ENCODE data around the gene PEX5L.
"Not testable (repeated sequence)": the region's sequence is repeated elsewhere in the genome, so short reads cannot be mapped to it uniquely, and the experiment has no call there.

The PEX5L gene, protein sequence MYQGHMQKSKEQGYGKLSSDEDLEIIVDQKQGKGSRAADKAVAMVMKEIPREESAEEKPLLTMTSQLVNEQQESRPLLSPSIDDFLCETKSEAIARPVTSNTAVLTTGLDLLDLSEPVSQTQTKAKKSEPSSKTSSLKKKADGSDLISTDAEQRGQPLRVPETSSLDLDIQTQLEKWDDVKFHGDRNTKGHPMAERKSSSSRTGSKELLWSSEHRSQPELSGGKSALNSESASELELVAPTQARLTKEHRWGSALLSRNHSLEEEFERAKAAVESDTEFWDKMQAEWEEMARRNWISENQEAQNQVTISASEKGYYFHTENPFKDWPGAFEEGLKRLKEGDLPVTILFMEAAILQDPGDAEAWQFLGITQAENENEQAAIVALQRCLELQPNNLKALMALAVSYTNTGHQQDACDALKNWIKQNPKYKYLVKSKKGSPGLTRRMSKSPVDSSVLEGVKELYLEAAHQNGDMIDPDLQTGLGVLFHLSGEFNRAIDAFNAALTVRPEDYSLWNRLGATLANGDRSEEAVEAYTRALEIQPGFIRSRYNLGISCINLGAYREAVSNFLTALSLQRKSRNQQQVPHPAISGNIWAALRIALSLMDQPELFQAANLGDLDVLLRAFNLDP

DNA sequence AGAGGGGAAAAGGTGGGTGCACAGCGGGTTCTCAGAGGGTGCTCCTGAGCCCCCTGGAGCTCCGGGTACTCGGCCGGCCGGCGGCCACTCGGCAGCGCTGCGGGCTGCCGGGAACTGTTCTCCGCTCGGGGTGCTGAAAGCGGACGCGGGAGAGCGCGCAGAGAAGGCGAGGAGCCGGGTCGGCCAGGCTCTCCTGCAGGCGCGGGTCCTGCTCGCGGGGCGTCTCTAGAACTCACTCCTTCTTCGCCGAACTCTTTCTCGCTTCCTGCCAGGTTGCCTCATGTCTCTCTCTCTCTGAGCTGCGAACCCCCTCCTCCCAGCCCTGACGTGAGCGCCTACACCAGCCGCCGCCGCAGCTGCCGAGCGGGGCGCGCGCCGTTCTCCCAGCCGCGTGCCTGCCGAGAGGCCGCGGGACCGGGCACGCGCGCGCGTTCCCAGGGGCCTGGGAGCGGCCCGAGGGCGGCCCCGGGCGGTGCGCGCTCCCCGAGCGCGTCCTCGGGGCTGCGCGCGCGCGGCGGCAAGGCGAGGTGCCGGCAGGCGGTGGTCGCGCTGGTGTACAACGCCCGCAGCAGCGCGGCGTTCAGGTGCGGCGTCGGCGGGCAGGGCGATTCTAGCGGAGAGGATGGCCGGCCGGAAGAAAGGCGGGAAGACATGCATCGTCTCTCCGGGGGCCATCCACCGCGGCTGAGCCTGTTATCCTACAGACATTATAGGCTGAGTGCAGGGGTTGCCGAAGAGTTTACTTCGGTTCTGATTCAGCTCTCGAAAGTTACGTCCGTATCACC lies at the start of gene PEX5L:
PEX5L (minus strand) TSS at position 267 of the 785 bp plus-strand sequence. CDS start 338 bp downstream, outside the sequence.
- DNase-seq, result no peak

DNA sequence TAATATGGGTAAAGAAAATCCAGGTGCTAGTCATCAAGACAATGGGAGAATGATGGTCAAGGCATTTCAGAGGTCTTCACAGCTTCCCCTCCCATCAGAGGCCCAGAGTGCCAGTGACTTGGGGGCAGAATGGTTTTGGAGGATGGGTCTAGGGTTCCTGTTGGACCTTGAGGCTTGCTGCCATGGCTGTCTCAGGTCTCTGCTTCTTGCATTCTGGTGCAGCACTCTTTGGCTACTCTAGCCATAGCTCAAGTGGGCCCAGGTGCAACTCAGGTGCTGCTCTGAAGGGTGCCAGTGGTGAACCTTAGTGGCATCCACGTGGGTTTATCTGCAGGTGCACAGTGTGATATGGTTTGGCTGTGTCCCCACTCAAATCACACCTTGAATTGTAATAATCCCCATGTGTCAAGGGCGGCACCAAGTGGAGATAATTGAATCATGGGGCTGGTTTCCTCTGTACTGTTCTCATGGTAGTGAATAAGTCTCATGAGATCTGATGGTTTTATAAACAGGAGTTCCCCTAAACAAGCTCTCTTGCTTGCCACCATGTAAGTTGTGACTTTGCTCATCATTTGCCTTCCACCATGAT lies 48.5 kb upstream of the PEX5L start:
- no peak for DNase-seq

DNA sequence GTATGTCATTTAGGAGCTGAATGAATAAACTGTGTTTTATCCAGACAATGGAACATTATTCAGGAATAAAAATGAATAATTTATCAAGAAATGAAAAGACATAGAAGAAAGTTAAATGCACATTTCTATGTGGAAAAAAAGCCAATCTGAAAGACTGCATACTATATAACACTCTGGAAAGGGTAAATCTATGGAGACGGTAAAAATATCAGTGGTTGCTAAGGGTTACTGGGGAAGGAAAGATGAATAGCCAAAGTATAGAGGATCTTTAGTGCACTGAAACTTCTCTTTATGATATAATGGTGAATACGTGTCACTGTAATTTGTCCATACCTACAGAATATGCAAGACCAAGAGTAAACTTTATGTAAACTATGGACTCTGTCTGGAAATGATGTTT lies 46.0 kb upstream of the PEX5L start:
- DNase-seq, result no peak

DNA sequence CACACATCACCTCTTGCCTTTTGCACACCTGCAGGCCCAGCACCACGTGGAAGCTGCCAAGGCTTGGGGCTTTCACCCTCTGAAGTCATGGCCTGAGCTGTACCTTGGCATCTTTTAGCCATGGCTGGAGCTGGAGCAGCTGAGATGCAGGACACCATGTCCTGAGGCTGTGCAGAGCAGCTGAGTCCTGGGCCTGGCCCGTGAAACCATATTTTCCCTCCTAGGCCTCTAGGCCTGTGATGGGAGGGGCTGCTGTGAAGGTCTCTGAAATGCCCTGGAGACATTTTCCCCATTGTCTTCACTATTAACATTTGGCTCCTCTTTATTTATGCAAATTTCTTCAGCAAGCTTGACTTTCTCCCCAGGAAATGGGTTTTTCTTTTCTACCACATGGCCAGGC lies 41.9 kb upstream of the PEX5L start:
- no peak for DNase-seq

DNA sequence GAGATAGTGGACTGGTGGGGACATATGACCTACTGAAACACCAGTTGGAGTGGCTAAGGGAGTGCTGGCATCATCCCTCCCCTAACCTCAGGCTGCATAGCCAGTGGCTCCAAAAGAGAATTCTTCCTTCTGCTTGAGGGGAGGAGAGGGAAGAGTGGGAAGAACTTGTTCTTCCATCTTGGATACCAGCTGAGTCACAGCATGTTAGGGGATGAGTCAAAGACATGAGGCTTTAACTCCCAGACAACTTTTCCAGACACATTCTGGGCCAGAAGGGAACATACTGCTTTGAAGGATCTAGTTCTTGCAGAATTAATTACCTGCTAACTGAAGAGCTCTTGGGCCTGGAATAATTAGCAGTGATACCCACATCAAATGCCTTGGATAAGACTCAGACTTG lies 36.8 kb upstream of the PEX5L start:
- no peak for DNase-seq

DNA sequence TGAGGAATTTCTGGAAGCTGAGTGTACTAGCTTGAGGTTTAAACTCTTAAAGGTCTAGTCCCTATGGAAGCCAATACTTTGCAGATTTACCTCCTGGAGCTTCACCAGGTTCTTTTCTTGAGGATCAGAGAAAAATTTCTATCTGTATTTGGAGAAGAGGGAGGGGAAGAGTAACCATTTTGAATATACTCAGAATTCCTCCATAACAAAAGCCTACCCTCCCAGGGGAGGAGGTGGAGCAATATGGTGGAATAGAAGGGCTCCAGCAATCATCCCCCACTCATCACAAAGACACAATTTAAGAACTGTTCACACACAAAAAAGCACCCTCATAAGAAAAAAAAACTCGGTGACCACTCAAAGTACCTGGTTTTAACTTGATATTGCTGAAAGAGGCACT lies 36.0 kb upstream of the PEX5L start:
- DNase-seq, result no peak

DNA sequence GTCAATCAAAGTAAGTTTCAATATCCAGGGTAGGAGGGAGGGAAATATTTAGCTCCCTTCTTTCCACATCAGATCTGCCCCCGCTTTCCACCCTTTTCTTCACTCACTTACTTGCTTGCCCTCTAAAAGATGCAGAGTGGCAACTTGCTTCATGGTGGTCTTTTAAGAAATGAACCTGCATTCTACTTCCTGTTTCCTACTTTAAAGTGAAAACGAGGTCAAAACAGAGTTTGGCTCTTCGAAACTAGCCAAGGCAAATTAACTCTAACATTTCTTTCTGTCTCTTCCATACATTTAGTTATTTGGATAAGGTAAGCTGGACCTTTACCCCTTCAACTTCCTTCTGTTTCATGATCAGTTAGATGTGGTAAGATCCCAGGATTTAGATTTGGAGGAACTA lies 34.2 kb upstream of the PEX5L start:
- DNase-seq, result no peak

DNA sequence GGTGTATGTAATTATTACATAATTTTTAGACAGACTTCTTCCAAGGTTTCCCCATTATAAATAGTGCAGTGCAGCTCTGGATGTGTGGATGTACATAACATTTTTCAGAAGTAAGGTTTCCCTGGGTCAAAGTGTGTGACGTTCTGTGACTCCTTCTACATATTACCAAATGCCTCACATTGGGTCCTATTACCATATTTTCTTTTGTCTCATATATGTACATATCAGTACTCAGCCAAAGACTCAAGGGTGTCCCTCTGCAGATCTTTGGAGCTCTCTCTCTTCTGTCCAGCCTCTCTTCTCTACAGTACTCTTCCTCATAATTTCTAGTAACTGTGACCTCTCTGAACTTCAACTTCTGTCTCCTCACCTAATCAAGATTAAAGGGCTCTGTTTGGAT lies 31.3 kb upstream of the PEX5L start:
- DNase-seq, result no peak

DNA sequence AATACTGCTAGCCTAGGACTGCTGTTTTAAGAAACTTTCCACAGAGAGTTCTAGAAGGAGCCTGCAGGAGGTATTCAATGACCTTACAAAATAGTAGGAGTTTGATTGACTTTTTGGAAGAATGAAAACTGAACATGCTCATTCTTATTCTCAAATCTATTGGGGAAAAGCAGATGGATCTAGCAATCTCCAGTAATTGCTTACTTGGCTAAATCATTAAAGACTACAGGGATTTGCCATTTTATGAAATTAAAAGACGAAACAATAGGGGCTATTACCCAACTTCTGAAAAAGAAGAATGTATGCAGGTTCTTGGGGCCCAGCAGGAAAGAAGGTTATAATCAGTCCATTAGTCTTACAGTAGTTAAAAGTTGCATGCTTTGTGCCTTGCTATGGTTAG lies 29.9 kb upstream of the PEX5L start:
- no peak for DNase-seq

DNA sequence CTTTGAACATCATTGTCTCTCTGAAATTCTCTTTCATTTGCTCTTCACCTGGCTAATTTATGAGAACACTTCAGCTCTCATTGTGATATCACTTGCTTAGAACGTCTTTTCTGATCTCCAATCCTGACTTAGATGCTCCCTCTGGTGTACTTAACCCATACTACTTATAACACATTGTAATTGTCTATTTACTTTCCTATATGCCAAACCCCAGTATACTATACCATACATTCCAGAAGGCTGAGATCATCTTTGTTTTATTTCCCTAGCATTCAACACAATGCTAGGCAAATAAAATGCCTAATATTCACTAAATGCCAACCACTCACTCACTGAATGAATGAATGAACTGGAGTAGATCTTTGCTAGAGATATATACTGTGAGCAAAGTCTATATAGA lies 27.0 kb upstream of the PEX5L start:
- no peak for DNase-seq

DNA sequence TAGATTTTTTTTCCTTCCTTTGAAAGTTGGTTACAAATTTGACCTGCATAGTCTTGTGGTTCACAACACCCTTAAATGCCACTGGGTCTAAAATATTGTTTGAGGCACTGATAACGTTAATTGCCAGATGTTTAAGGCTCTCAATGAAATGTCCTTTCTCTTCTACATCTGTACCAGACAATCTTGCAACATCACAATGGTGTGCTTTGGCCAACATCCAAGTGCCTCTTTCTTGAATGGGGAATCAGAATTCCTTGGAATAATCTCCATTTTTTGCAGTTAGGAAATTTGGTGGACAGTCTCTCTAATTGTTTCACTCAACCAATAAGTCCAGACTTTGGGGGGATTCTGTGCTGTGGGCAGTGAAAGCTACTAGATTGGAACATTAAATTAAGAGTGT lies 26.0 kb upstream of the PEX5L start:
- DNase-seq, result no peak

DNA sequence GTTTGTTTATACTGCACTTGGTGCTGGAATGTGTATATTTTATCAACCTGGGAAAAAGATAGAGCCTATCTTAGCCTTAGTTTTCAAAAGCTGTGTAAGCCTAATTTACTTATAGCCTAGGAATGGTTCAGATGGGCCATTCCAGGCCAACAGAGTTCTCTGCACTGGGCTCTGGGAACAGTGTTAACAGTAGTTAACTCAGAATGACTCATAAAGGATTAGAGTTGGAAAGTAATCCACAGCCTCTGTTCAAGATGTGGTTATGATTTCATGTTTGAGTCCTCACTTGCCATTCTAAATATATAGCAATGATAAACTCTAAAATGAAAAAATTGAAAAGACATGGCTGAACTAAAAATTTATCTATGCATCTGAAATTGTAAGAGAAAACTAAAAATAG lies 22.6 kb upstream of the PEX5L start:
- DNase-seq, result no peak

DNA sequence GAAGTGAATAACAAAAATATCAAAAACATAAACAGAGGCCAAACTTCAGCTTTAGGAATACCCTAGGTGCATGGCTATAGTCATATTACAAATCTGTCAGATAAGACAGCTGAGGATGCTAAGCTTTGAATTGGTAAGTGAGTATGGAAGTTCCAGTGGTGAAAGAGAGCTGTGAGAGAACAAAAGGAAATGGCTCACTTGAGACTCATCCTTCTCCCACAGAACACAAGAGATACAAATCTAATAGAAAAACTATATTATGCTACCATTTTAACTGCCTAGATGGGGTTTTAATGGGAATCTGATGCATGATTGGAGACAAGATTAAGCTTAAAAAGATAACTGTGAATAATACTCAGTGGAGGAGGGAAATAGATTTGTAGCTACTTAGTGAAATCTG lies 21.5 kb upstream of the PEX5L start:
- no peak for DNase-seq

DNA sequence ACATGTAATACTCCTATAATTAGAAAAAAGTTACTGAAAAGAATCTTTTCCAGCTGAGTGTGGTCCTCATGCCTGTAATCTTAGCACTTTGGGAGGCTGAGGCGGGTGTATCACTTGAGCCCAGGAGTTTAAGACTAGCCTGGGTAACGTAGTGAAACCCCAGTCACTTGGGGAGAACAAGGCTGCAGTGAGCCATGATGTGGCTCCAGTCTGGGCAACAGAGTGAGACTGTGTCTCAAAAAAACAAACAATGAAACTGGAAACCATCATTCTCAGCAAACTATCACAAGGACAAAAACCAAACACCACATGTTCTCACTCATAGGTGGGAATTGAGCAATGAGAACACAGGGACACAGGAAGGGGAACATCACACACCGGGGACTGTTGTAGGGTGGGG lies 18.9 kb upstream of the PEX5L start:
- DNase-seq, result not testable (repeated sequence)

DNA sequence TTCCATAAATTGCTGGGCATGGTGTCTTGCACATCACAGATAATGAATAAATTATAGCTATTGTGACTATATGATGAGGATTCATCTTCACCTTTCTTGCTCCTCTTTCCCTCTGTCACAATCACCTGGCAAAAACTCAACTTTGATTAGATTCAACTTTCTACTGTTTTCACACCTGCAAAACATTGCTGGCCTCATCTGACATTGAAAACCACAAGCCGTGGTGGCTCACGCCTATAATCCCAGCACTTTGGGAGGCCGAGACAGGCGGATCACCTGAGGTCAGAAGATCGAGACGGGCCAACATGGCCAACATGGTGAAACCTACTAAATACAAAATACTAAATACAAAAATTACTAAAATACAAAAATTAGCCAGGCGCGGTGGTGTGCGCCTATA lies 12.7 kb upstream of the PEX5L start:
- no peak for DNase-seq

DNA sequence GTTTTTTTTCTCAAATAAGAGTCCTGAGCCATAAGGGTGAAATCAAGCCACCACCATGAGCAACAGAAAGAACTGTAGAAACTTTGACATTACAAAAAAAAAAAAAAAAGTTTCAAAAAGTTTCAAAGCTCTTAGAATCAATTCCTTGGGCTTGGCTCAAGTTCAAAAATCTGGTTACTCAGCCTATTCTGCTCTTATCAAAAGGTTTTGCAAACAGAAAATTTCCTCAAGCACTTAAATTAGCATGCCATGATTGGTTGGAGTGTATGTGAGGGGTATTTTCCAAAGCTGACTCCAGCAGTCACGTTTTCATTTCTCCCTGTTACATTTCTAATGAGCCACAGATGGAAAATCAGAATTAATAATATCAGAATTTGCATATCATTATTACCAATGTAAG lies 12.1 kb upstream of the PEX5L start:
- DNase-seq, result no peak

DNA sequence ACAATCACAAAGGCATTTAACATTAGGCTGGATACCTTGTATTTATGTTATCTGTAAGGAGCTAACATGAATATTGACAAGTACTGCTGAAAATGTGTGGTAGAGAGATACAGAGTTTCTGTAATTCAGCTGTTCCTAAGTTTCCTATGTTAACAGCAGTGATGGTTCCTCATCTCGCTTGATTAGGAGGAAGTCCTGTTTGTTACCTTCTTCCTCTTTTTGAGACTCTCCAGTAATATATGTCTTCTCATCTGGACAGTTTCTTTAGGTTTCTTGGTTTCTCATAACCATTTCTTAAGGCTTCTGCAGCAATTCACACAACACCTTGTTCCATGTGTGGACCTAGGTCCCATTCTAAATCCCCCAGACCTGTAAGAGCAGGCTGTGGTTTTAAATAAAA lies 11.4 kb upstream of the PEX5L start:
- DNase-seq, result no peak

DNA sequence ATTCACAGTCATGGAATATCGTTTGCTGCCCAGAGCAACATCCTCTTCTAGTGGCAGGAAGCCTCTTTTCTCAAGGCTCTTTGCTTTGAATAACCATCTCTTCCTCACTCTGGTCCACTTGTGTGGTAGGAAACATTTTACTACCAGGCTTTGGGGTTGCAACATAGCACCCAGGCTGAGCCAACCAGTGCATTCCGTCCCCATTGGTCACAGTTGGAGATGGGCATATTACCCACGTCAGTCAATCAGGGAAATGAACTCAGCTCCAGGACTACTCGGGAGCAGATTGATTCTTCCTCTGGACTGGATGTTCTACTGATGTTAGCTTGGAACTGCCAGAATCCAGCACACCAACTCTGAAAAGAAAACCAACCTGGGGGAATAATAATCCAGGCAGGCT lies 4.2 kb upstream of the PEX5L start:
- no peak for DNase-seq

DNA sequence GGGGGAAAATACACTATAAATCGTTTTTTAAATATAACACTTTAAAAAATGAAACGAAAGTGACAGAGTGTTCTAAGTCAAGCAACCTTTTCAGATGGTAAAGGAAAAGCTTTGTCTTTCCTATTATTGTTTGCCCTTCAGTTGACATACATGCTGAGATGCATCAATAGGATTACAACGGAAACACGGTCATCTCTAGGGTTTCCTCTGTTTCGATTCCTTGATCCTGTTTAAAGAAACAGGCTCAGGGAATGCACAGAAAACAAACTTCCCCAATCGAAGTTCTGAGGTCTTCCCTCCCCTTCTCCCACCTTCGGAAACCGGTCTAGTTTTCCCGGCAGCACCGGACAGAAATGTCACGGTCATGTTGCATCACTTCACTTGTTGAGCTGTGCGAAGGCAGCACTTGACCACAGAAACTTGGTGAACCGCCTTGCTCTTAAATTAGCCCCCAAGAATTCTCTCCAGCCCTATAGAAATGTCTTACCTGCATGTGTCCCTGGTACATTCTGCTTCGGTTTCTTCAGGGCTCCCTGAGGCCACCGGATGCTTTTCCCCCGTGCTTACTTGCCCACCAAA lies 556 bp downstream of the PEX5L start:
- no peak for DNase-seq

DNA sequence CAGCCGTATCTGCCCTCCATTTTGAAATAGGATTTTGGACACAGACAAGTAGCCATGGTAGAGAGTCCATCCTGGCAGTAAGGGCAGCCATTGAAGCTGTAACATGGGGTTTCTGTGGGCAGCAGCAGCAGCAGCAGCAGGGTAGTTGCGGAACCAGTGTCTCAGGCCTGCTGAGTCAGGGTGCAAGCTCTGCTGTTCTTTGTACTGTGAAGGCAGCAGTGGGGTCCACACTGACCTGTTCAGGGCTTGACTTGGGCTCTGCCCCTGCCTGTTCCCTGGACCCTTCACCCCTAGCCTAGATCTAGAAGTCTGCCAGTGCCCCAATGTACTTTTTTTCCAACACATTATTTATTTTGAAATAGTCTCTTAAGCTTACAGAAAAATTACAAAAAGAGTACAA lies 9.7 kb downstream of the PEX5L start:
- DNase-seq, result no peak

DNA sequence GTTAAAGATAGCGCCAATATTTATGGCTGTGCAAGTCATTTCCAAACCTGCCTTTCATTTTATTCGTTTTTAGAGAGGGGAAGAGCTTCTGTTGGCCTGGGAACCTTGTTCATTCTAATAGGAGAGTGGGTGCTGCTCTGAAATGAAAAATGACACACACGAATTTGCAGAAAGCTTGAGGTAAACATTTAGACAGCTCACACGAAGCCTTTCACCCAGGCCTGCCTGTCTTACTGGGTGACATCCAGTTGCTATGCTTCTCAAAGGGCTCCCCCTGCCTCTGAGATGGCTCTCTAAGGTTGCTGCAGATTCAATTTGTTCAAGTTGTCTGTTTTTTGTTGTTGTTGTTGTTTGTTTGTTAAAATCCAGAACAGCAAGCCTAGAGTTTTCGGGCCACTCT lies 18.2 kb downstream of the PEX5L start:
- no peak for DNase-seq

DNA sequence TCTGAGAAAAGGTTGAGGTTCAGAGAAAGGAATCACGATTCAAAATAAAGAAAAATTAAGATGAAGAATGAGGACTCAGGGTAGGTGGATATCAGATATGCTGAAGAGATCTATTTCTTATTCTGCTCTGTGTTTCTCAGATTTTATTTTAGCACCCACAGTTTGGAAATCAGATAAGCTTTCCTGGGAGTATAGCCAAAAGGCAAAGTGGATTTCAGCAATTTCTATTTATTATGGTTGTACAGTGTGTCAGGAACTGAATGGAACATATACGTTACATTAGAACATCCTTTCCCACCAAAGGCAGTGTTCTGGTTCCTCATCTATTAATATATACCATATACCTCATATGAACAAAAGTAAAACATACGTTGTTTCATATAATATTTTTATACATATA lies 18.9 kb downstream of the PEX5L start:
- DNase-seq, result no peak

DNA sequence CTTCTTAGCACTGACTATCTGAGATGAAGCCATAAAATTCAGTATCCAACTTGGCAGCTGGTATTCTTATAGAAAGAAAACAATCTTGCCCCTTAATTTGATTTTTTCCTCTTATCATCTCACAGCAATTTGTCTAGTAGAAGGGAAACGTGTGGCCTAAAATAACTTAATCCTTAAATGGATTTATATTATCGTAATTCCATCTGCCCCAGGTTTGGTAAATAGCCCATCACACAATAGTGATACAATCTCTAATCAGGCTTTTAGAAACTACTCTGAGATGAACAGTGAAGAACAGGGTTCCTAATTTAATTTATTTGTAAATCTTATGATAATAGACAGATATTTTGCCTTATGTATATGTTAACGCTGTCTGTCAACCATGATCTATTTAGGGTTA lies 24.8 kb downstream of the PEX5L start:
- no peak for DNase-seq

Data from CD4-positive, alpha-beta T cell treated with Interleukin-12 subunit alpha and Interleukin-12 subunit beta, for 1 hour (primary cell).